GM13976 (cell line): ENCODE measurements around the gene AKAP10.
"Not testable (repeated sequence)": the region's sequence is repeated elsewhere in the genome, so short reads cannot be mapped to it uniquely, and the experiment has no call there.

Source experiments
- DNase-seq: peaks from one replicate; pipeline ENCODE4 v3.0.0; 2012; ENCODE audit warnings: low spot score
- CTCF ChIP-seq: IDR thresholded peaks from 2 replicates; pipeline ENCODE4 v1.5.1; 2012; ENCODE audit warnings: borderline replicate concordance, mild to moderate bottlenecking; ENCODE audit not compliant: insufficient read depth; ENCODE audit errors: extremely low read depth, missing control alignments, control extremely low read depth
- in situ Hi-C: fragments of 300-500 bp; cut with MboI; formaldehyde crosslinking; loops from one replicate; pipeline ENCODE4 v1.12.0; 2022; ENCODE audit warnings: low sequenced_read_pairs, mixed read lengths, inconsistent platforms; ENCODE audit not compliant: unreplicated experiment

Gene AKAP10, protein sequence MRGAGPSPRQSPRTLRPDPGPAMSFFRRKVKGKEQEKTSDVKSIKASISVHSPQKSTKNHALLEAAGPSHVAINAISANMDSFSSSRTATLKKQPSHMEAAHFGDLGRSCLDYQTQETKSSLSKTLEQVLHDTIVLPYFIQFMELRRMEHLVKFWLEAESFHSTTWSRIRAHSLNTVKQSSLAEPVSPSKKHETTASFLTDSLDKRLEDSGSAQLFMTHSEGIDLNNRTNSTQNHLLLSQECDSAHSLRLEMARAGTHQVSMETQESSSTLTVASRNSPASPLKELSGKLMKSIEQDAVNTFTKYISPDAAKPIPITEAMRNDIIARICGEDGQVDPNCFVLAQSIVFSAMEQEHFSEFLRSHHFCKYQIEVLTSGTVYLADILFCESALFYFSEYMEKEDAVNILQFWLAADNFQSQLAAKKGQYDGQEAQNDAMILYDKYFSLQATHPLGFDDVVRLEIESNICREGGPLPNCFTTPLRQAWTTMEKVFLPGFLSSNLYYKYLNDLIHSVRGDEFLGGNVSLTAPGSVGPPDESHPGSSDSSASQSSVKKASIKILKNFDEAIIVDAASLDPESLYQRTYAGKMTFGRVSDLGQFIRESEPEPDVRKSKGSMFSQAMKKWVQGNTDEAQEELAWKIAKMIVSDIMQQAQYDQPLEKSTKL

DNA sequence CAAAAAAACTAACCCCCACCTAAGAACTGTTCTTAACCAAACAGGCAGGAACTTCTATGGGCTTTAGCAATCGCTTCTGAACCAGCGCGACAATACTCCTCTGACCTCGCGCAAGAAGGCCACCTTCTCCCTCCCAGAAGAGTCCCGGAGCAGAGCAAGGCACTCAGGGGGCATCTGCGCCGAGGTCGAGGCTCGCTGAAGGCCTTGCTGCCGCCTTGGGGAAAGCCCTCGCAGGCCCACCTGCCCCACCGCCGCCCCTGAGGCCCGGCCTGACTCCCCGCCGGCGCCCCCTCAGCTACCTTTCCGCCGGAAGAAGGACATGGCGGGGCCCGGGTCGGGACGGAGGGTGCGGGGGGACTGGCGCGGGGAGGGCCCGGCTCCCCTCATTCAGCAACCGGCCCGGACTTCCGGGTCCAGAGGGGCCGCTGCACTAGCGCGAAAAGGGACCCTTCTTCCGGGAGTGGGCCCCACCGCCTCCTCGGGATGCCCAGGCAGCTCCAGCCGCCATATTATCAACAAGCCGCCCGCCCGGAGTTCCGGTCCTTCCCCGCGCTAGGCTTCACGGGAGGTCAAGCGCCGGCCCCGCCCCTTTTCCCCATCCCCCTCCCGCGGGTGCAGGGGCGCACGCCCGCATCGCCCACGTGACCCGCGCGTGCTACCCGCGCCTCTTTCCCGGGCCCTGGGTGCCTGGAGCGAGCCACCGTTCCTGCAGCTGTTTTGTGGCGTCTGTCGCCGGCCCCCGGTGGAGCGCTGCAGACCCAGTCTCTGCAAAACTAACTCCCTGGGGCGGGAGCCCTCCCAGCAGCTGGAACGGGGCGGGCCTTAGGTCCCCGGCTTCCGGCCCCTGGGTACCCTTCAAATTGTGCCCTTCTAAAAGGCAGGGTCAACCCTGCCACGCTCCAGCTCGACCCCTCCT is at the start of gene AKAP10:
AKAP10 (minus strand) TSS at position 536 of the 916 bp plus-strand sequence; CDS start at position 387, 149 bp downstream.
- TF ChIP-seq CTCF = no peak
- in situ Hi-C loops = no loop called here
- peak; percentile 97 for DNase-seq

DNA sequence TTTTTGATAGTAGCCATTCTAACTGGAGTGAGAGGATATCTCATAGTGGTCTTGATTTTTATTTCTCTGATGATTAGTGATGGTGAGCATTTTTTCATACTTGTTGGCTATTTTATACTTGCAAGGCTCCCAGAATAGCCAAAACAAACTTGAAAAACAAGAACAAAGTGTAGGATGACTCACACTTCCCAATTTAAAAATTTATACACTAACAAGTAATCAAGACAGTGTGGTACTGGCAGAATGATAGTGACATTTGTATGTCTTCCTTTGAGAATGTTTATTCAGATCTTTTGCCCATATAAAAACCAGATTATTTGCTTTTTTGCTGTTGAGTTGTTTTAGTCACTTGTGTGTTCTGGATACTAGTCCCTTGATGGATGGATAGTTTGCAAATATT is 49.3 kb upstream of the AKAP10 start:
- TF ChIP-seq CTCF = no peak
- in situ Hi-C loops = no loop called here
- DNase-seq = no peak

DNA sequence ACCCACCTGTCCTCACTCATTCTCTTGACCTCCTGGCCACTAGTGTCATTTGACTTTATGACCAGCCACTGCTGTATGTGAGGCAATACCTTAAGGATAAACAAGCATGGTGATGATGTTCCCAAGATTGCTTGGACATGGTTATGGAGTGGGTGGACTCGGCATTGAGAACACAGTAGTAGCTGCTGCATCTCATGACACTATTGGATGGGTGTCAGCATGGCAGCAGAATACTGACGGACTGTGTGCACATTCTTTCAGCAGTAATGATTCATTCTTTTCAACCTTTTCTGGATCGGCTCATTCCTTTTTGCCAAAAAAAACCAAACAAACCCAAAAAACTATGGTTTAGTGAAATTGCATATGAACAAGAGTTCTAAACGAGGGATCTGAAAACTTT is 45.1 kb upstream of the AKAP10 start:
- TF ChIP-seq CTCF = no peak

GRCh38 chr17:20016475-20016992 is 38.9 kb upstream of the AKAP10 start:
- in situ Hi-C loops, DNase-seq: not testable (repeated sequence)

More for the DNA sequence above, 45.1 kb upstream of the AKAP10 start:
- in situ Hi-C loops = no loop called here
- no peak for DNase-seq

GRCh38 chr17:20012017-20012536 is 34.4 kb upstream of the AKAP10 start:
- no peak for TF ChIP-seq CTCF
- in situ Hi-C loops = no loop called here
- no peak for DNase-seq

- no peak for TF ChIP-seq CTCF
- DNase-seq = no peak
- in situ Hi-C loops = no loop called here
Measured at GRCh38 chr17:20010936-20011335, 33.3 kb upstream of the AKAP10 start.
